Muscle layer of colon (tissue), 2 donors: ENCODE results near the gene DOCK3.
"Not testable (repeated sequence)": the region's sequence is repeated elsewhere in the genome, so short reads cannot be mapped to it uniquely, and the experiment has no call there.

ENCODE experiments used
- H3K27ac ChIP-seq: one replicate; pipeline ENCODE4 v1.7.0; 2013; ENCODE audit warnings: low read depth, mild to moderate bottlenecking, low read length, moderate library complexity
- H3K27me3 ChIP-seq, 2 donors: one replicate each; pipeline ENCODE4 v1.7.0; 2013; ENCODE audit warnings: low read length in 2 of 2, mild to moderate bottlenecking in 2 of 2; ENCODE audit not compliant: insufficient read depth in 2 of 2, control insufficient read depth in 1 of 2
- H3K36me3 ChIP-seq: one replicate; pipeline ENCODE4 v1.7.0; 2013; ENCODE audit warnings: mild to moderate bottlenecking, low read length; ENCODE audit not compliant: insufficient read depth
- H3K4me1 ChIP-seq: one replicate; pipeline ENCODE4 v1.7.0; 2013; ENCODE audit warnings: mild to moderate bottlenecking, low read length; ENCODE audit not compliant: insufficient read depth
- H3K4me3 ChIP-seq, 2 donors: one replicate each; pipeline ENCODE4 v1.7.0; 2013; ENCODE audit warnings: low read length in 2 of 2, low read depth in 1 of 2, mild to moderate bottlenecking in 1 of 2, moderate library complexity in 1 of 2
- H3K9ac ChIP-seq: one replicate; pipeline ENCODE4 v1.7.0; 2013; ENCODE audit warnings: low read length
- H3K9me3 ChIP-seq: one replicate; pipeline ENCODE4 v1.7.0; 2013; ENCODE audit warnings: mild to moderate bottlenecking, low read length
- donor health status: abdominal sarcoma.
- donor health status: Adenocarcinoma of cecum.

The DOCK3 gene

DNA sequence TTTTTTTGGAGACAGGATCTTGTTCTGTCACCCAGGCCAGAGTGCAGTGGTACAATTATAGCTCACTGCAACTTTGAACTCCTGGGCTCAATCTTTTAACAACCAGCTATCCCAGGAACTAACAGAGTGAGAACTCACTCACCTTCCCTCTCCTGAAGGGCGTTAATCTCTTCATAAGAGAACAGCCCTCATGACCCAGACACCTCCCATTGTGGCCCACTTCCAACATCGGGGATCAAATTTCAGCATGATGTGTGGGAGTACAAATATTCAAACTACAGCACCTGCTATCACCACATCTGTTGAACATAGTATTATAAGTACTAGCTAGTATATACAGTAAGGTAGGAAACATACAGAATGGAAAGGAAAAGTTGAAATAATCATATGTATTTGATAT is 132.5 kb downstream of the DOCK3 start:
- Histone ChIP-seq H3K4me1 (no peaks in the 10 kb centered on the region), H3K27me3 (no peaks in the 10 kb centered on the region), H3K9ac (no peak overlapping the region), H3K4me3 (no peak overlapping the region), H3K9me3 (peaks cover 2% of the 10 kb centered on the region), H3K27ac (no peak overlapping the region), H3K36me3 (no peaks in the 10 kb centered on the region)

DNA sequence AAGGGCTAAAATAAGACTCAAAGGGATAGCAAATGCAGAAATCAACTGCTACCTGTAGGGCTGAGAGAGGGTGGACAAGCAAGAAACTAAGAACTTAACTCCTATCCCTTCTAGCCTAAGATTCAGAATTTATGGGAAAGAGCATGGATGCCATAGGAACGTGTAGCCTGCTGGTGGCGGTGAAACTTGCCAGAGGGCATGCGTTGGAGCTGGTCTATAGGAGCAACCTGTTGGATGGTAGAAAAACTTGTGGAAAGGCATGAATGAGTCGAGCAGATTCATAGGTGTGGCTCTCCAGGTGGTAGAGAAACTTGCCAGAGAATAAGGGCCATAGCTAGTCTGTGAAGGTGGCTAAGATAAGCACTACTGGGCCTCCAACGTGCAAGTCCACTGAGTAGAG is 137.2 kb downstream of the DOCK3 start:
- Histone ChIP-seq H3K4me1 (no peaks in the 10 kb centered on the region), H3K4me3 (no peak overlapping the region), H3K36me3 (no peaks in the 10 kb centered on the region), H3K27me3 (no peaks in the 10 kb centered on the region), H3K27ac (no peak overlapping the region), H3K9ac (no peak overlapping the region), H3K9me3 (no peaks in the 10 kb centered on the region)

DNA sequence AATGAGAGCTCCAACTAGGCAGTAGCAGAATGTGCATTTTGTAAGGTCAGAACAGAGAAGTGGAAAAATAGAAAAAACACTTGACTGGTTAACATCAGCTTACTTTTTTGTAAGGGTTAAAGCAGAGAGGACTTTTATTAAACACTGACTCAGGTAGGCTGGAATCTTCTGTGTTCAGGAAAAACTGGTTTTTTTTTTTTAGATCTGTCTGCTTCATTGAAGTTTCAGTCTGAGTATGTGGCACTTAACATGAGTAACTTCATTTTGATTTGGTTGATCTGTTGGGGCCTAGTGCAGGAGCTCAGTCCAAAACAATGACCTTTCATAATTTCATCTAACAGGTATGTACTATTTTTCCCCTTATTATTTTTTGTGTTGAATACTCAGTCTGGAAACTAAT is 141.1 kb downstream of the DOCK3 start:
- H3K9ac ChIP-seq = no peak overlapping the region
- no peaks in the 10 kb centered on the region for H3K36me3 ChIP-seq
- no peaks in the 10 kb centered on the region for H3K9me3 ChIP-seq
- no peak overlapping the region for H3K4me3 ChIP-seq
- H3K4me1 ChIP-seq = no peaks in the 10 kb centered on the region
- H3K27me3 ChIP-seq = no peaks in the 10 kb centered on the region
- no peak overlapping the region for H3K27ac ChIP-seq

DNA sequence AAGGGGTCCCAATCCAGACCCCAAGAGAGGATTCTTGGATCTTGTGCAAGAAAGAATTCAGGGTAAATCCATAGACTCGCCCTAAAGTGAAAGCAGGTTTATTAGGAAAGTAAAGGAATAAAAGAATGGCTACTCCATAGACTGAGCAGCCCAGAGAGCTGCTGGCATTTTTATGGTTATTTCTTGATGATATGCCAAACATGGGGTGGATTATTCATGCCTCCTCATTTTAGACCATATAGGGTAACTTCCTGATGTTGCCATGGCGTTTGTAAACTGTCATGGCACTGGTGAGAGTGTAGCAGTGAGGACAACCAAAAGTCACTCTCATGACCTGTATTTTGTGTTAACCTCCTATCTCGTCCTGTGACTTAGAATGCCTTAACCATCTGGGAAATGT is 142.2 kb downstream of the DOCK3 start:
- no peaks in the 10 kb centered on the region for H3K36me3 ChIP-seq
- no peak overlapping the region for H3K27ac ChIP-seq
- no peaks in the 10 kb centered on the region for H3K9me3 ChIP-seq
- no peaks in the 10 kb centered on the region for H3K27me3 ChIP-seq
- H3K9ac ChIP-seq = no peak overlapping the region
- H3K4me1 ChIP-seq = no peaks in the 10 kb centered on the region
- no peak overlapping the region for H3K4me3 ChIP-seq

DNA sequence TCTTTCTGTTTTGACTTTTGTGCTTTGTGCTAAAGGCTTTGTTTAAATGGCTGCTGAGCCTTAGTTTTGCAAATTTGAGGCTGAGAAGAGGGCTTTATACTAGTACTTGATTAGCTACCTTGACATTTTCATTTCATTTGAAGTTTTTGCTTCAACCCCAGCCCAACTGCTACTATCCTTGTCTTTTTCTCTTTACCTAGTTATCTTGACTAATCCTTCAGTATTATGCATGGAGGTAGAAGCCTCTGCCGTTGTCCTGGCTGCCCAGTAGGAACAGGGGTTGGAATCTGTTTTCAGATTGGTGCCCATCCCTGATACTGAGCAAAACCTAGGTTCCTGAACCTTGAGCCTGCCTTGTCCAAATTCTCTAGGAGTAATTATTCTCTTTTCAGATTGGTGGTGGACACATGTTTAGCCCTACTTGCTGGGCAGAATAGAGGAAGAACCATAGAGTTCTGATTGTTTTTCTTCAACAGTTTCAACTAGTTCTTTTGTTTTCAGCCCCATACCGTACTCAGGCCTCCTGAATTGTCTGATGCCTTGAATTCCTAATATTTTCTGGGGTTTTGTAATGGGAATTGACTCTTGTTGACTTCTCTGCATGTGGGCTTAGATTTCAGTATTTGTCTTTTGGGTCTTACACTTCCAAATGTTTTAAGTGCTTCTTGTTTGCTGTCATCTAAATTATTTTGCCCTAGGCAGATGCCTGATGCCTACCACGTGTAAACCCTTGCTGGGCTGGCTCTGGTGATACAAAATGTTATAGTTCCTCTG is 143.2 kb downstream of the DOCK3 start:
- H3K4me1 ChIP-seq = no peaks in the 10 kb centered on the region
- H3K4me3 ChIP-seq = no peak overlapping the region
- no peak overlapping the region for H3K9ac ChIP-seq
- no peaks in the 10 kb centered on the region for H3K36me3 ChIP-seq
- H3K27me3 ChIP-seq = no peaks in the 10 kb centered on the region
- H3K9me3 ChIP-seq = no peaks in the 10 kb centered on the region
- H3K27ac ChIP-seq = no peak overlapping the region

DNA sequence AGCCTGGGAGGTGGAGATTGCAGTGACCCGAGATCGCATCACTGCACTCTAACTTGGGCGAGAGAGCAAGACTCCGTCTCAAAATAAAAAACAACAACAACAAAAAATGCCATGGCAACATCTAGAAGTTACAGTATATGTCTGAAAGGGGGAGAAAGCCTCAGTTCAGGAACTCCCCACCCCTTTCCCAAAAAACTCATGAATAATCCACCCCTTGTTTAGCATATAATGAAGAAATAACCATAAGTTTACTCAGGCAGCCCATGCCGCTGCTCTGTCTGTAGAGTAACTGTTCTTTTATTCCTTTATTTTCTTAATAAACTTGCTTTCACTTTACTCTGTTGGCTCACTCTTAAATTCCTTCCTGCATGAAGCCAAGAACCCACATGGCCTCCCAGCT is 145.2 kb downstream of the DOCK3 start:
- H3K27me3 ChIP-seq = no peaks in the 10 kb centered on the region
- no peaks in the 10 kb centered on the region for H3K4me1 ChIP-seq
- H3K4me3 ChIP-seq = no peak overlapping the region
- no peak overlapping the region for H3K9ac ChIP-seq
- H3K9me3 ChIP-seq = no peaks in the 10 kb centered on the region
- no peak overlapping the region for H3K27ac ChIP-seq
- no peaks in the 10 kb centered on the region for H3K36me3 ChIP-seq

DNA sequence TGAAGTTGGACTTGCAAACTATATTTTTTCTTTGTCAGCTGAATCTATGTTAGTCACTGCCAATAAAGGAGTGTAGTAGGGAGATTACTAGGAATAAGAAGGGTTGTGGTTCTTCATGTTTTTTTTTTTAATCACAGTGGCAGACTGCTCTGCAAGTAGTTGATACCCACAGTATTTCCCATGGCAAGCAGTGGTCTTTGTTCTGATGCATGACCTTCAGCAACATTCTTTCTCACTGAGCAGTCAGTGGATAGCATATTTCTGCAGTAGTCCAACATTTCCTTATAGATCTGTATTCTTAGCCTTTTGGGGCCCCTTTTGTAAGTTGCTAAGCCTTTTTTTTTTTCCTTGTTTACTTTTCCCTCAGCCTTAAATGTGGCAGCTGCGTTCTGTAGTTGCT is 151.1 kb downstream of the DOCK3 start:
- H3K4me1 ChIP-seq = no peaks in the 10 kb centered on the region
- no peak overlapping the region for H3K9ac ChIP-seq
- H3K9me3 ChIP-seq = no peaks in the 10 kb centered on the region
- no peak overlapping the region for H3K4me3 ChIP-seq
- H3K36me3 ChIP-seq = no peaks in the 10 kb centered on the region
- H3K27ac ChIP-seq = no peak overlapping the region
- H3K27me3 ChIP-seq = no peaks in the 10 kb centered on the region

DNA sequence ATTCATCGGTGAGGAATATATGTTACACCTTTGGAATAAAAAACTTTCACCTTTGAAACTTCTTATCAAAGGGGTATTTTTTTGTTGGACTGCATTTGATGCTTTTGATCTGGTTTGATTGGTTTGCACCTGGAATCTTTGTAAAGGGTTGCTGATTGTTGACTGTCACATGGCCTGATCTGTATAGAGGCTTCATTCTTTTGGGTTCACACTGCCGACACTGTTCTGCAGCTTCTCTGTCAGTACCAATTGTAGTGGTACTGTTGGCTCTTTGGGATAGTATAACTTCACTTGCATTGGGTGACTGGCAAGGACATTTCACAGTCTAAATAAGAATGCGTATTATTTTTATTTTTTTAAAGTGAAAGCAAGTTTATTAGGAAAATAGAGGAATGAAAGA is 155.7 kb downstream of the DOCK3 start:
- Histone ChIP-seq H3K36me3 (no peaks in the 10 kb centered on the region), H3K9me3 (no peaks in the 10 kb centered on the region), H3K9ac (no peak overlapping the region), H3K4me3 (no peak overlapping the region), H3K4me1 (no peaks in the 10 kb centered on the region), H3K27me3 (no peaks in the 10 kb centered on the region), H3K27ac (no peak overlapping the region)

DNA sequence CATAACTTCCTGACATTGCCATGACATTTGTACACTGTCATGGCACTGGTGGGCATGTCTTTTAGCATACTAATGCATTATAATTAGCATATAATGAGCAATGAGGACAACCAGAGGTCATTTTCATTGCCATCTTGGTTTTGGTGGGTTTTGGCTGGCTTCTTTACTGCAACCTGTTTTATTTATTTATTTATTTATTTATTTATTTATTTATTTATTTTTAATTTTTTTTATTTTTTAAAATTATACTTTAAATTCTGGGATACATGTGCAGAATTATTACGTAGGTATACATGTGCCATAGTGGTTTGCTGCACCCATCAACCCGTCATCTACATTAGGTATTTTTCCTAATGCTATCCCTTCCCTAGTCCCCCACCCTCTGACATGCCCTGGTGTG is 156.3 kb downstream of the DOCK3 start:
- not testable (repeated sequence) for H3K36me3 ChIP-seq, H3K9ac ChIP-seq, H3K4me1 ChIP-seq, H3K4me3 ChIP-seq, H3K27ac ChIP-seq, H3K27me3 ChIP-seq, H3K9me3 ChIP-seq

DNA sequence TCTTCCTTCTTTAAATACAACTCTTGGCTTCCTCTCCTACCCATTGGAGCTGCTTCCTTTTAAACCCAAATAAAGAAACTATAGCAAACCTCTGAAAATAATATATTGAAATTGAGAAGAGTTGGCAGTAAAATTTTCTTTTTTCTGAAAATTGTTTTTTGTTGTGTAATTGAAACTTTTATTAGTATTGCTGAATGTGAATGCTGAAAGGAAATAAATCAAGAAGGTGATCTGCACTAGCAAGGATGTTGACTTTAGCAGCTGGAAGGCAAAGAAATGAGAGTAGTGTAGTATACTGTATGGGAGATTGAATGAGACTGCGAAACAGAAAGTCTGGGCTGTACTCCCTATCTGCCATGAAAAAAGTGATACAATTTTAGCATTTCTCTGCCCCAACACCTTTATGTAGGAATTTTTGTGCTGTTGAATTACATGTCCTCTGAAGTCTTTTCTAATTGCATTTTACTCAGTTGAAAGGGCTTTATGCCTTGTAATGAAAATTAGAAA is 166.3 kb downstream of the DOCK3 start:
- Histone ChIP-seq H3K9ac (no peak overlapping the region), H3K9me3 (no peaks in the 10 kb centered on the region), H3K36me3 (no peaks in the 10 kb centered on the region), H3K4me1 (no peaks in the 10 kb centered on the region), H3K4me3 (no peak overlapping the region), H3K27me3 (no peaks in the 10 kb centered on the region), H3K27ac (no peak overlapping the region)

DNA sequence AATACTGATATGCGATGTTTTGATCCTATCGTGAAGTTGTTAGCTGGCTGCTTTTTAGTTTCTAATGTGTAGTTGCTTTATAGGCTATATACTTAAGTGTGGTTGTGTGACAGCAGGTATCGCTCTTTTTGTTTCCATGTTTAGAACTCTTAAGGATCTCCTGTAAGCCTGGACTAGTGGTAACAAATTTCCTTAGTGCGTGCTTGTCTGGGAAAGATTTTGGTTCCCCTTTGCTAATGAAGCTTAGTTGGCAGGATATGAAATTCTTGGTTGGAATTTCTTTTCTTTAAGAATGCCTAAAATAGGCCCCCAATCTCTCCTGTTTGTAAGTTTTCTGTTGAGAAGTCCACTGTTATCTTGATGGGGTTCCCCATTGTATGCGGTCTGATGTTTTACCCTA is 173.6 kb downstream of the DOCK3 start:
- H3K4me3 ChIP-seq = no peak overlapping the region
- no peaks in the 10 kb centered on the region for H3K36me3 ChIP-seq
- no peaks in the 10 kb centered on the region for H3K9me3 ChIP-seq
- no peaks in the 10 kb centered on the region for H3K27me3 ChIP-seq
- H3K9ac ChIP-seq = no peak overlapping the region
- H3K27ac ChIP-seq = no peak overlapping the region
- no peaks in the 10 kb centered on the region for H3K4me1 ChIP-seq
